Amygdala (tissue), 56 donors: ENCODE measurements around the gene IZUMO1.
"Not testable (repeated sequence)": the region's sequence is repeated elsewhere in the genome, so short reads cannot be mapped to it uniquely, and the experiment has no call there.

Experiments used
- DNase-seq, 56 donors: peaks; one replicate each; lab custom pipeline; 2025; lab: John Stamatoyannopoulos, UW

Gene IZUMO1

GRCh38 chr19:48746738-48747575 is at the start of gene IZUMO1:
Gene IZUMO1 (minus strand): TSS chr19:48746909. CDS start chr19:48745859, 1,050 bp downstream.
- DNase-seq = peak in 53 of 56 donors; percentile 15 to 91 (median 66)

- DNase-seq = peak in 4 of 56 donors; percentile 19 to 54 (median 48)
Observed at GRCh38 chr19:48795685-48796070, 49.0 kb upstream of the IZUMO1 start.

- DNase-seq = peak; percentile 29 to 97 (median 90)
Observed at GRCh38 chr19:48795055-48795684, 48.5 kb upstream of the IZUMO1 start.

DNA sequence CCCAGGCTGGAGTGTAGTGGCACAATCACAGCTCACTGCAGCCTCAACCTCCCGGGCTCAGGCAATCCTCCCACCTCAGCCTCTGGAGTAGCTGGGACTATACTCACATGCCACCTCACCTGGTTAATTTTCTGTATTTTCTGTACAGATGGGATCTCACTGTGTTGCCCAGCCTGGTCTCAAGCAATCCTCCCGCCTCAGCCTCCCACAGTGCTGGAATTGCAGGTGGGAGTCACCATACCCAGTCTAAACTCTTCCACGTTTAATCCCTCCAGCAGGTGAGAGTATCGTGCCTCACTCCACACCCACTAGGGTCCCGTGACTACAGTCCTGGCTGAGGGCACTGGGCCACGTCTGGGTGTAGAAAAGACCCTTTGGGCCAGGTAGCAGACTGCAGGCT is 47.6 kb upstream of the IZUMO1 start:
- no peak for DNase-seq

DNA sequence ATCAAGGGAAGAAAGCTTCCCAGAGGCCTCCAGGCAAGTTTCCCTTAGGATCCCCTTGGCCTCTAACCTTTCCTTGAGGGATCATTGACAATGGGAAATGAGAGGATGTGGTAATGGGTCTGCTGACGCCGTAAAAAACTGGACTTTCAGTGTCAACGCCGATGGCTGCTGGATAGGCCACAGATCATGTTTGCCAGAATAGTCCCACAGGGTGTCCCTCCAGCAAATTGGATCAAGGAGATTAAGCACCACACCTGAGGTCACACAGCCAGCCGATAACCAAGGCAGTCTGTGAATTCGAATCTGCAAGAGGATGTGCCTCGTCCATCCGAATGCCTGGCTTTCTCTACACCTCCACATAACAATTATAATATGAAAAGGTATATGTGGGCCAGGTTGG is 46.6 kb upstream of the IZUMO1 start:
- no peak for DNase-seq

GRCh38 chr19:48787331-48787730 is 40.6 kb upstream of the IZUMO1 start:
- not testable (repeated sequence) for DNase-seq

DNA sequence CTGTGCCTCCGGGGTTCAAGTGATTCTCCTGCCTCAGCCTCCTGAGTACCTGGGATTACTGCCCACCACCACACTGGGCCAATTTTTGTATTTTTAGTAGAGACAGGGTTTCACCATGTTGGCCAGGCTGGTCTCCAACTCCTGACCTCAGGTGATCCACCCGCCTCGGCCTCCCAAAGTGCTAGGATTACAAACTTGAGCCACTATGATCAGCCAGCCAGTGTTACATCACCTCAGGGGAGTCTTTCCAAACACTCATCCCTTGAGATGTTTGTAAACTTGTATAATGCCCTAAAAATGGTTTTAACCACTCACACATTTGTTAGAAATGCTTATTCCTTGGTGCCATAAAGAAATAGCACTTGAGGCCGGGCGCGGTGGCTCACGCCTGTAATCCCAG is 39.7 kb upstream of the IZUMO1 start:
- DNase-seq = not testable (repeated sequence)

GRCh38 chr19:48784527-48784926 is 37.8 kb upstream of the IZUMO1 start:
- DNase-seq = no peak

GRCh38 chr19:48780631-48781391 is 34.1 kb upstream of the IZUMO1 start:
- no peak for DNase-seq

GRCh38 chr19:48779636-48780035 is 32.9 kb upstream of the IZUMO1 start:
- DNase-seq = no peak

GRCh38 chr19:48777720-48778119 is 31.0 kb upstream of the IZUMO1 start:
- no peak for DNase-seq

DNA sequence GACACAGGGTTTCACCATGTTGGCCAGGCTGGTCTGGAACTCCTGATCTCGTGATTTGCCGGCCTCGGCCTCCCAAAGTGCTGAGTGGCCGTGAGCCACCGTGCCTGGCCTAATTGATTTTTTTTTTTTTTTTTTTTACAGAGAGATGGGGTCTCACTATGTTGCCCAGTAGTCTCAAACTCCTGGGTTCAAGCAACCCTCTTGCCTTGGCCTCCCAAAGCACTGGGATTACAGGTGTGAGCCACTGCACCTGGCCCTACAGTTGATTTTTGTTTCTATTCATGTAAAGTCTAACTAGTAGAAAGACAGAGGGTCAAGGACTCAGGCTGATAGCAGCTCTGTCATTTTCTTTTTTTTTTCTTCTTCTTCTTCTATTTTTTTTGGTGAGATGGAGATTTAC is 30.4 kb upstream of the IZUMO1 start:
- DNase-seq = no peak

DNA sequence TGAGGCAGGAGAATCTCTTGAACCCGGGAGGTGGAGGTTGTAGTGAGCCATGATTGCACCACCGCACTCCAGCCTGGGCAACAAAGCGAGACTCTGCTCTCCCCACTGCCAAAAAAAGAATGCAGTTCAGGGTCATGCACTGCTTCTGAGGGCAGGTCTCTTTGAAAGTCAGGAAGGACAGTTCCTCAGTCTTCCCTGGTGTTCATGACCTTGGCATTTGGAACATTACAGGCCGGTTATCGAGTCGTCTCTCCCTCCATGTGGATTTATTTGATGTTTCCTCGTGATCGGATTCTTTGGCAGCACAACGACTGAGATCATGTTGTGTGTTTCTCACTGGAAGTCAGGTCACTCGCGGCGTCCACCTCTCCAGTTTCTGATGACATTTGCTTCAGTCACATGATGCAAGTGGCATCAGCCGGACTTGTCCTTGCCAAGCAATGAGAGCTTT is 25.8 kb upstream of the IZUMO1 start:
- no peak for DNase-seq

GRCh38 chr19:48770734-48771472 is 24.2 kb upstream of the IZUMO1 start:
- no peak for DNase-seq

- DNase-seq = no peak
Observed at GRCh38 chr19:48770266-48770665, 23.6 kb upstream of the IZUMO1 start.

- no peak for DNase-seq
Observed at GRCh38 chr19:48768994-48769713, 22.4 kb upstream of the IZUMO1 start.

- DNase-seq = not testable (repeated sequence)
Observed at GRCh38 chr19:48768171-48768753, 21.6 kb upstream of the IZUMO1 start.

DNA sequence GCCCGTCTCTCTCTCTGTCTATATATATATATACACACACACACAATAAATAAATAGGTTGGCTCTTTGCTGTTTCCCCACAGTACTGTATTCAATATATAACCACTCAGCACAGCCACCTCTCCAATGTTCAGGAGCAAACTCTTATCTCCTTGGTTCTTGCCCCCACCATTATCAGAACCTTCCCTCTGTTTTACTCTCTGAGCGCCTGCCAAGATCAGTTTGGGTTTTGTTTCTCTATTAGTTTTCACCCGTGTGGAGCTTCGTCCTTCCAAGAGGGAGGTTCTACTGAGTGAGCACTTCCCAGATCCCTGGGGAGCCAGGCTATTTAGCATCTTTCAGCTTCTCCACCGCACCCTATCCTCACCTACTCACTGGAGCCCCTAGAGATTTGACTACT is 19.1 kb upstream of the IZUMO1 start:
- not testable (repeated sequence) for DNase-seq

DNA sequence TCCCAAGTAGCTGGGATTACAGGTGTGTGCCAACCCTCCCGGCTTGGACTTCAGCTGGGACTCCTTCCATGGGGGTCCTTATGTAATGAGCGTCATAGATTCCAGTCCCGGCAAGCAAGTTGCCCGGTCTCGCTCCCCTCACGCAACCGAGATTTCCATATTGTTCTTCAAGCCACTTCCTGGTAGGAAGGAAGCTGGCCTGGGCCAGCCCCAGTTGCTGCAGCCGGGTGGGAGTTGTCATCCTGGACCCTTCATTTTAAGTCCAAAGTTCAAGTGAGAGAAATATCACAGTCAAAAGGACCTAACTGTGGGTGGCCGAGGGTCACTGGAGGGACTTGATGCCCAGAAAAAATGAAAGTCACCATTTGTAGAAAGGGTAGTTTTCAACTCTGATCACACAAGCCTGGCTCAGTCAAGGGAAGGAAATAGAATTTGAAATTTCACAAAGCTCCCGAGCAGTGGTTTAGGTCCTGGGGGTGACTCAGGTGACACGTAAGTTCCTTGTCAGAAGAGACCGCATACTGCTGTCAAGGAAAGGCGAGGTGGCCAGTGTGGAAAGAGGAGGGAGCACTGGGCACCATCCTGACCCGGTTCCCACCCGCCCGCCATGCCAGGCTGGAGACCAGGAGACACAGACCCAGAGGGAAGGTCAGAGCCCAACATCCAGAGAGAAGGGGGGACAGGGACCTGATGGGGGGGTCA is 13.9 kb upstream of the IZUMO1 start:
- DNase-seq = no peak
